Measurements from ENCODE around the gene INTU.
"Not testable (repeated sequence)": the region's sequence is repeated elsewhere in the genome, so short reads cannot be mapped to it uniquely, and the experiment has no call there.

Gene INTU

DNA sequence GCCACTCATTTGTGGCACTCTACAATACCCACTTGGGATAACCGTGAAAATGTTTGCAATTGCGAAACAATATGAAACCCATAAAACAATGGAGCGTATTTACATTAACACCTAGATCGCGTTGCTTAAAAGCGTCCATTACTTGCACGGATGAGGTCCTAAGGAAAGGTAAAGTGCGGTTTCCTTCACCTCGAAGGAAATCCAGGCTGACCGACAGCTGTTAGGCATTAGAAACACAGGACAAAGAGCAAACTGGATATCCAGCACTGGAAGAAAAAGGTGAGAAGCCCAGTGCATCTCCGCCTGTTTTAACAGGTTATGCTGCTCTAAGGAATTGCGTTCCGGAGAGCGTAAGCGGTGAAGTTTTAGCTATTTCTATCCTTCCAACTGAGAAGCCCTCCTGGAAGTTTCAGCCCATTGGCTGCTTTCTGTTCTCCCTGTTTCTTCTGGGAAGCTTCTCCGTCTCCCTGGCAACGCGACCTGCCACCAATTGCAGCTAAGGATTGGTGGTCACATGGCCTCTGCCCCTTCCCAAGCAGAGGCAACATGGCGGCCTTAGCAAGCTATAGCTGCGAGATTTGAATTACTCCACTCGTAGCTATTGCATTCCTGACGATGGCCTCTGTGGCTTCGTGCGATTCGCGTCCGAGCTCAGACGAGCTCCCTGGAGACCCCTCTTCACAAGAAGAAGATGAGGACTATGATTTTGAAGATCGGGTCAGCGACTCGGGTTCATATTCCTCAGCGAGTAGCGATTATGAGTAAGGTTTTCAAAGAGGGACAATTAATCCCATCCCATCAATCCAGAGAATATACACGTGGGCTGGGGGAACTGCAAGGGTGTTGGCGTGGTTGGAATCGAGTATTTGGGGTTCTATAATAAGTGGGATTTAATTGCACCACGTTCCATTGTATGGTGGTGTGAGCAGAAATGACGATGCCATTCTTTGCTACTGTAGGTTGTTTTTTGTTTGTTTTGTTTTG lies at the start of gene INTU:
INTU (plus strand) TSS at position 538 of the 984 bp plus-strand sequence; CDS start at position 616, 78 bp downstream.
- peak; percentile 48 for DNase-seq

GRCh38 chr4:127586496-127586895 lies 46.3 kb upstream of the INTU start:
- DNase-seq, result not testable (repeated sequence)

DNA sequence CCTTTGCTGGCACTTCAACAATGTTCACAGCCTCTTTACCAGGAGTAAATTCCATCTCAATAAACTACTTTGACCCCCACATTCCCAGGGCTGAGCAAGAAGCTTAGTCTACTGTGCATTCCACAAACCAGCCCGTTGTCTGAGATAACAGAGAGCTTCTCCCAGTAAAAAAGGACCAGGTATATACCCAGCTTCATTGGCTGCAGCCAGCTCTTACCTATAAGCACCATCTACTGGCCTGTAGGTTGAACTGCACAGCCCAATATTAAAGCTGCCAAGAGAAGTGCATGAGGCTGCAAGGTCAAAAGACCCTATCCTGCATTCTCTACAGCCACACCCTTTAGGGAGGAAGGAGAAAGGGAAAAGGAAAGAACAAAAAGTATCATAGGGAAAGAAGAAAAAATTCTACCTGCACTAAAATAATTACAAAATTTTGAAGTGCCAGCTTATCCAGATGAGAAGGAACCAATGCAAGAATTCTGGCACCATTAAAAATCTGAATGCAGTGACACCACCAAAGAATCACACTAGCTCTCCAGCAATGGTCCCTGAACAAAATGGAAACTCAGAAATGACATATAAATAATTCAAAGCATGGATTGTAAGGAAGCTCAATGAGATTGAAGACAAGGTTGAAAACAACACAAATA lies 45.7 kb upstream of the INTU start:
- DNase-seq, result no peak

DNA sequence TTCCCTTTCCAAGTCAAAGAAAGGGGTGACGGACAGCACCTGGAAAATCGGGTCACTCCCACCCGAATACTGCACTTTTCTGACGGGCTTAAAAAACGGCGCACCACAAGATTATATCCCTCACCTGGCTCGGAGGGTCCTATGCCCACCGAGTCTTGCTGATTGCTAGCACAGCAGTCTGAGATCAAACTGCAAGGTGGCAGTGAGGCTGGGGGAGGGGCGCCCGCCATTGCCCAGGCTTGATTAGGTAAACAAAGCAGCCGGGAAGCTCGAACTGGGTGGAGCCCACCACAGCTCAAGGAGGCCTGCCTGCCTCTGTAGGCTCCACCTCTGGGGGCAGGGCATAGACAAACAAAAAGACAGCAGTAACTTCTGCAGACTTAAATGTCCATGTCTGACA lies 43.6 kb upstream of the INTU start:
- not testable (repeated sequence) for DNase-seq

DNA sequence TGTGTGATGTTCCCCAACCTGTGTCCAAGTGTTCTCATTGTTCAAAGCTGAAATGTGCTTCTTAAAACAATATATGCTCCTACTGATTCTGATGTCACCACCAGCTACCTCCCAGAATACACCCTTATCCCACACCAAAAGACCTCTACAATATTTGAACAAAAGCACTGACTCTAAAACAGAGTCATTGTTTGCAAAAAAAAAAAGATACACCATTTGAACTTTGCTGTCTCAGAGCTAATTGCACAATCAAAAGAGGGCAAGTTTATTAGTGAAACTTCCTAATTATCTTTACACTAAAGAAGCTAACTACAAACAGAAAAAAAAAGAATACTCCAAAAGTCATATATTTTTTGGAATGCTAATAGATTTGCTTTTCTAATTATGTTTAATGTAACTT lies 34.1 kb upstream of the INTU start:
- no peak for DNase-seq

- DNase-seq, result no peak
These were observed 31.7 kb upstream of the INTU start for GRCh38 chr4:127601029-127601428.

- no peak for DNase-seq
These were observed 27.6 kb upstream of the INTU start for GRCh38 chr4:127604949-127605709.

- DNase-seq, result no peak
These were observed 25.9 kb upstream of the INTU start for GRCh38 chr4:127606823-127607222.

DNA sequence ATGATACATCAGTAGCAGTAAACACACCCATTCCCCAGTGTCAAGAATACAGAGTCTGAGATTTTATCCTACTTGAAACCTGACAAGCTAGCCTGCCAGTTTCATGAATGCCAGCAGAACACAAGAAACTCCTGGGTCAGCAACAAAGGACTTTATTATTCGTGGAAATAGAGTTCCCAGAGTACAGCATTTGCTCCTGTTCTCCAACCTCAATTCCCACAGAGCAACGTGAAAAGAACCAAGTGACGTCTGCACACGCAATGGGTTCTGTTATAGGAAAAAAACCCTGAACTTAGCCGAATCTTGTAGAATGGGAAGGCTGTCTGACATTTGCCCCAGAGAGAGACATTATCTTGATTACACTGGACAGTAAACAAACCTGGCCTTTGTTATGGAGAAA lies 23.3 kb upstream of the INTU start:
- no peak for DNase-seq

DNA sequence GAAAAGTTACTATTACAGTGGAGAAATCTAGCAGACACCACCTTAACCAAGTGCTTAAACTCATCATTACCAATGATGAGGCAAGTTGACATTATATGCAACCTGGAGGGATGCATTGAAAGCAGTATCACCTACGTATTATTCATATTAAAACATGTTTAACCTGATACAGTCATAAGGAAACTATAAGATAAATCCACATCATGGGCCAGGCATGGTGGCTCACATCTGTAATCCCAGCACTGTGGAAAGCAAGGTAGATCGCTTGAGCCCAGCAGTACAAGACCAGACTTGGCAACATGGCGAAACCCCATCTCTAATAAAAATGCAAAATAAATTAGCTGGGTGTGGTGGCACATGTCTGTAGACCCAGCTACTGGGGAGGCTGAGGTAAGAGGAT lies 22.3 kb upstream of the INTU start:
- no peak for DNase-seq

GRCh38 chr4:127616898-127617297 lies 15.9 kb upstream of the INTU start:
- DNase-seq, result no peak

DNA sequence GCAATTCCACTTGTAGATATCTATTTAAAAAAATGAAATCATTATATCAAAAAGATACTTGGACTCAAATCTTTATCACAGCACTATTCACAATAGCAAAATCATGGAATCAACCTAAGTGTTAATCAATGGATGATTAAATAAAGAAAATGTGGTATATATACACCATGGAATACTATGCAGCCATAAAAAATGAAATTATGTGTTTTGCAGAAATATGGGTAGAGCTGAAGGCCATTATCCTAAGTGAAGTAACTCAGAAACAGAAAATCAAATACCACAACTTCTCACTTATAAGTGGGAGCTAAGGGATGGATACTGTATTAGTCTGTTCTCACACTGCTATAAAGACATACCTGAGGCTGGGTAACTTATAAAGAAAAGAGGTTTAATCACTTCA lies 14.3 kb upstream of the INTU start:
- no peak for DNase-seq

GRCh38 chr4:127622621-127622920 lies 10.2 kb upstream of the INTU start:
- DNase-seq, result no peak

GRCh38 chr4:127622921-127623796 lies 9.6 kb upstream of the INTU start:
- no peak for DNase-seq

GRCh38 chr4:127623797-127624083 lies 9.0 kb upstream of the INTU start:
- DNase-seq, result no peak

DNA sequence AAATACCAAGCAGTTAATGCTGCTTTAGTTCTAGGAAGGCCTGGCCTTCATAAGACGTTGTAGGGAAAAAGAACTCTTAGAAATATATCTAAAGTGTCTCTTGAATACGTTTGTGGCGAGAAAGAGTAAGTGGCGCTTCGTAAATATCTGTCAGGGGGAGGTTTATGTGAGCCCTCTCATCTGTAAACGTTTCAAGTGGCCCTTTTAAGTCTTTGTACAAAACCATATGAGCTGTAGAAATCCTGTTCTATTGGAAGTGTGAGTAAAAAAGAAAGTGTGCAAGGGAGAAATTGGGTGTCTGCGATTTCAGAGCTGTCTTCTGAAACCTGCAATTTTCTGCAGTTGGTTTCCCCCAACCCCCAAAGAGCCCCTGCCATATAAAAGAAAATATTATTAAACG lies 8.6 kb upstream of the INTU start:
- DNase-seq, result no peak

GRCh38 chr4:127629371-127629770 lies 3.4 kb upstream of the INTU start:
- DNase-seq, result no peak

GRCh38 chr4:127630152-127630551 lies 2.6 kb upstream of the INTU start:
- no peak for DNase-seq

- no peak for DNase-seq
These were observed 1.3 kb upstream of the INTU start for GRCh38 chr4:127631420-127631819.

- no peak for DNase-seq
These were observed 1.4 kb downstream of the INTU start for GRCh38 chr4:127634181-127634580.

DNA sequence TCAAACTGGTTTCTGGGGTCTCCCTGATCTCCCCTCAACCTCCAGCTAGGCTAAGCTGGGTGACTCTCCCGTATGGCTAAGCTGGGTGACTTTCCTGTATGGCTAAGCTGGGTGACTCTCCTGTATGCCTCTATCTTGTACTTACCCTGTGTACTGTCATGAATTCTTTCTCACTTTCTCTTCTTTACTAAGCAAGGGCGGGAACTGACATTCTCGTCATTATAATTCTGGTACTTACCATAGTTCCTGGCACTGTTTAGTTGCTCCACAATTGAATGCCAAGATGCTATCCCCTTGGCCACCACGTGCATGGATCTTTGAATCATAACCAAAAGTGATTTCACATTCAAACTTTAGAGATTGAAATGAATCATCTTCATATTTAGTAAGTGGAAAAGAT lies 8.8 kb downstream of the INTU start:
- DNase-seq, result no peak

DNA sequence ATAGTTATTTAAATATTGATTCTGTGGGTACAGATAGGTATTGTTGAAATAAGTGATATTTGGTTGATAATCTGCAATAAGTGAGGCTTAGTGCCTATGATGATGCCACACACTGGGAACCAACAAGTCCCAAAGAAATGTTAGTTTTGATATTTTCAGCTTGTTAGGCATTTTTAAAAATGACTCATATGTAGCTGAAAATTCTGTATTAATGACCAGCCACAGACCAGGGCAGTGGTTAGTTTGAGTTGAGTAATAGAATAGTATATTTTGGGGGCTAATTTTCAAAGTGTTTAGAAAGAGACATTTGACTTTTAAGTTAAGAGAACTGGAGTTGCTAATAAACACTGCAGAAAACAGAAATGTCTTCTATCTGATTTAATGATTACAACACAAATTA lies 9.4 kb downstream of the INTU start:
- no peak for DNase-seq

- no peak for DNase-seq
These were observed 11.0 kb downstream of the INTU start for GRCh38 chr4:127643791-127644190.

All from stimulated activated CD4-positive, alpha-beta T cell treated with anti-CD3 and anti-CD28 coated beads, Interleukin-1b, Interleukin-23, amount 100 ng/mL, for 48 hours (primary cell).